Endothelial cell of umbilical vein (primary cell): ENCODE results near the gene NPPB. TPM values are rescaled to one million over a fixed set of nuclear protein-coding genes. Genes with fewer than 3 reads are reported as not detected.

Source experiments
- BruUV-seq: library from RNA; stranded (reverse); fragments of 400-500 nt; replicated peaks from 2 replicates; lab custom pipeline; 2021; lab: Mats Ljungman, UMichigan
- CTCF ChIA-PET: fragments of 300-600, 350-600 bp; sonication (Branson Sonifier 250); formaldehyde crosslinking; loops from one replicate; lab custom pipeline; 2021; ENCODE audit warnings: antibody characterized with exemption, inconsistent platforms; lab: Charles Lee
- POLR2A ChIA-PET: fragments of 300-600, 350-600 bp; sonication (Branson Sonifier 250); formaldehyde crosslinking; loops from one replicate; lab custom pipeline; 2021; ENCODE audit warnings: antibody characterized with exemption, inconsistent platforms; lab: Charles Lee
- DNase-seq: peaks from one replicate; pipeline ENCODE4 v3.0.0-alpha.2; 2011; ENCODE audit warnings: low read depth, low spot score
- FAIRE-seq: peaks from 2 replicates; lab custom pipeline; 2011; peaks lifted over from hg19 to GRCh38; lab: Jason Lieb, UNC
- H2AFZ ChIP-seq: 2 replicates; pipeline ENCODE4 v1.6.0; 2012; ENCODE audit warnings: low read depth, low read length, control low read depth, inconsistent platforms
- H3K27ac ChIP-seq: 2 replicates; pipeline ENCODE4 v1.5.1; 2011; ENCODE audit warnings: low read depth, mild to moderate bottlenecking, control low read depth, low read length, moderate library complexity; ENCODE audit not compliant: insufficient read depth
- H3K27me3 ChIP-seq, 2 experiments: 2 replicates each; pipeline versions ENCODE4 v1.6.0 to v1.6.1; 2011; ENCODE audit warnings: low read length in 2 of 2, mixed read lengths in 1 of 2; ENCODE audit not compliant: control insufficient read depth in 2 of 2, insufficient read depth in 2 of 2
- H3K36me3 ChIP-seq, 2 experiments: 2 replicates in 1 of 2; 3 replicates in 1 of 2; pipeline ENCODE4 v1.5.1; 2011; ENCODE audit warnings: low read length in 2 of 2, mild to moderate bottlenecking in 1 of 2, moderate library complexity in 1 of 2; ENCODE audit not compliant: control insufficient read depth in 2 of 2, insufficient read depth in 2 of 2; ENCODE audit errors: extremely low read depth in 1 of 2
- H3K4me1 ChIP-seq: 3 replicates; pipeline ENCODE4 v1.5.1; 2011; ENCODE audit warnings: mild to moderate bottlenecking, low read length; ENCODE audit not compliant: control insufficient read depth, insufficient read depth; ENCODE audit errors: extremely low read depth
- H3K4me2 ChIP-seq: 2 replicates; pipeline ENCODE4 v1.6.1; 2011; ENCODE audit warnings: low read length, control low read depth, mixed read lengths; ENCODE audit not compliant: insufficient read depth
- H3K4me3 ChIP-seq, 3 experiments: fragments of 200-600 bp in 1 of 3; sonication (generic), shearing (Covaris generic) in 1 of 3; replicated peaks in 1 of 3; 2 replicates each; pipeline ENCODE4 v1.5.1; 2011 to 2016; ENCODE audit warnings: control low read depth in 3 of 3, low read length in 3 of 3, mild to moderate bottlenecking in 2 of 3, inconsistent platforms in 1 of 3, low read depth in 1 of 3, moderate library complexity in 1 of 3; ENCODE audit not compliant: insufficient read depth in 1 of 3
- H3K79me2 ChIP-seq: 2 replicates; pipeline ENCODE4 v1.6.0; 2012; ENCODE audit warnings: low read length, inconsistent platforms; ENCODE audit not compliant: control insufficient read depth, insufficient read depth
- H3K9ac ChIP-seq: replicated peaks from 2 replicates; pipeline ENCODE3; 2011; ENCODE audit warnings: low read length, control low read depth; ENCODE audit not compliant: insufficient read depth; ENCODE audit errors: extremely low read depth
- H3K9me1 ChIP-seq: replicated peaks from 3 replicates; pipeline ENCODE4 v1.6.0; 2011; ENCODE audit warnings: mild to moderate bottlenecking, low read length; ENCODE audit not compliant: control insufficient read depth, insufficient read depth; ENCODE audit errors: extremely low read depth
- H3K9me3 ChIP-seq: replicated peaks from 2 replicates; pipeline ENCODE4 v1.5.1; 2012; ENCODE audit warnings: low read length, inconsistent platforms; ENCODE audit not compliant: control insufficient read depth, insufficient read depth
- H4K20me1 ChIP-seq: replicated peaks from 2 replicates; pipeline ENCODE3; 2011; ENCODE audit warnings: mild to moderate bottlenecking, low read length; ENCODE audit not compliant: control insufficient read depth, insufficient read depth; ENCODE audit errors: extremely low read depth
- CTCF ChIP-seq, 2 donors: IDR thresholded peaks; 1 replicate in 1 of 2; 2 replicates in 1 of 2; pipeline ENCODE4 v1.5.1; 2011; ENCODE audit warnings: low read length in 2 of 2, mild to moderate bottlenecking in 2 of 2, moderate library complexity in 2 of 2, control low read depth in 1 of 2, inconsistent platforms in 1 of 2, low read depth in 1 of 2; ENCODE audit not compliant: insufficient read depth in 1 of 2; ENCODE audit errors: extremely low read depth in 1 of 2
- EZH2 ChIP-seq: IDR thresholded peaks from 2 replicates; pipeline ENCODE4 v1.6.1; 2012; ENCODE audit warnings: borderline replicate concordance, low read depth, mild to moderate bottlenecking, moderate library complexity, low read length, inconsistent platforms; ENCODE audit not compliant: severe bottlenecking
- FOS ChIP-seq: IDR thresholded peaks from 2 replicates; pipeline ENCODE4 v1.6.1; 2011; ENCODE audit warnings: mild to moderate bottlenecking, low read length, moderate library complexity, borderline replicate concordance; ENCODE audit not compliant: insufficient read depth
- GATA2 ChIP-seq: IDR thresholded peaks from 2 replicates; pipeline ENCODE4 v1.7.0; 2011; ENCODE audit warnings: low read depth, mild to moderate bottlenecking, moderate library complexity, mixed read lengths, low read length; ENCODE audit not compliant: insufficient read length, insufficient read depth
- JUN ChIP-seq: IDR thresholded peaks from 2 replicates; pipeline ENCODE4 v1.6.1; 2011; ENCODE audit warnings: borderline replicate concordance, low read depth; ENCODE audit not compliant: insufficient read length, insufficient read depth
- MAX ChIP-seq: IDR thresholded peaks from 2 replicates; pipeline ENCODE4 v1.6.1; 2011; ENCODE audit not compliant: insufficient read depth, insufficient read length
- MYC ChIP-seq: IDR thresholded peaks from one replicate; pipeline ENCODE4 v1.6.1; 2011; ENCODE audit warnings: mild to moderate bottlenecking, low read depth, low read length
- POLR2A ChIP-seq: IDR thresholded peaks from 2 replicates; pipeline ENCODE4 v1.6.1; 2012; ENCODE audit warnings: low read depth, mild to moderate bottlenecking, control low read depth, low read length
- POLR2AphosphoS5 ChIP-seq: IDR thresholded peaks from 2 replicates; pipeline ENCODE4 v1.6.1; 2012; ENCODE audit warnings: low read depth, mild to moderate bottlenecking, control low read depth, low read length, moderate library complexity; ENCODE audit not compliant: insufficient read depth
- dilution Hi-C: fragments of 300-500 bp; cut with MboI; formaldehyde crosslinking; loops from one replicate; pipeline ENCODE4 v1.15.0; 2019; ENCODE audit warnings: low sequenced_read_pairs; ENCODE audit not compliant: extremely low pct_ligation_motif_present
- intact Hi-C: fragments of 100-400 bp; cut with micrococcal nuclease; formaldehyde crosslinking; loops from one replicate; pipeline ENCODE4 v1.10.0; 2022
- polyA plus RNA-seq, 4 experiments: library from polyadenylated mRNA; depleted of rRNA in 3 of 4; stranded (reverse) in 3 of 4; unstranded in 1 of 4; fragments of >200 nt; gene quantifications; 2 replicates each; pipeline versions ENCODE4 v1.2.1 to v1.2.3, GENCODE V29; 2011 to 2012; ENCODE audit warnings: missing spikeins in 1 of 4
- total RNA-seq: library from RNA; stranded (reverse); gene quantifications from 2 replicates; pipeline ENCODE4 v1.2.3, GENCODE V29; 2021

The NPPB gene
- total and polyA plus RNA-seq, 2 donors (not counting 3 experiments of a cell fraction or from before 2014, with no cell fraction given) = not detected

GRCh38 chr1:11878081-11878890 is 19.5 kb upstream of the NPPB start:
- no peak overlapping the region for H3K9ac ChIP-seq
- no peak overlapping the region for H2AFZ ChIP-seq
- no peak overlapping the region for H3K27ac ChIP-seq
- no peaks in the 10 kb centered on the region for H3K4me1 ChIP-seq
- no peaks in the 10 kb centered on the region for H4K20me1 ChIP-seq
- H3K9me1 ChIP-seq = no peaks in the 10 kb centered on the region
- FAIRE-seq (no peak), DNase-seq (no peak)
- H3K27me3 ChIP-seq = no peaks in the 10 kb centered on the region
- intact Hi-C loops (no loop called here), dilution Hi-C loops (no loop called here)
- POLR2A ChIA-PET = interaction anchor here (0.5 to 1.5 kb wide), 2 partner anchors 30 to 70 kb away, joined by 3 read pairs; no protein-coding TSS in a partner anchor
- no peaks in the 10 kb centered on the region for H3K9me3 ChIP-seq
- no peak overlapping the region for H3K4me3 ChIP-seq
- no TSS peak for BruUV-seq
- no peak for TF ChIP-seq CTCF (IDR thresholded peaks at IDR 0.05; ENCODE audit: extremely low read depth in 1 of 2, insufficient read depth in 1 of 2, low read depth in 1 of 2, low read length in 2 of 2)
- no peak for TF ChIP-seq GATA2
- TF ChIP-seq JUN = no peak
- TF ChIP-seq POLR2A = no peak
- TF ChIP-seq EZH2 = no peak
- TF ChIP-seq MAX = no peak
- TF ChIP-seq FOS = no peak
- TF ChIP-seq MYC = no peak
- no peak for TF ChIP-seq POLR2AphosphoS5
- H3K4me2 ChIP-seq = no peak overlapping the region
- H3K79me2 ChIP-seq = no peaks in the 10 kb centered on the region
- no peaks in the 10 kb centered on the region for H3K36me3 ChIP-seq
- CTCF ChIA-PET = interaction anchor here (0.6 to 1.0 kb wide), 2 partner anchors 11 to 15 kb away, joined by 3 read pairs; no protein-coding TSS in a partner anchor
